Stomach smooth muscle (tissue), 2 donors: ENCODE data around the gene GCAT.

Experiments used
- H3K27ac ChIP-seq: one replicate; pipeline ENCODE4 v1.7.0; 2013; ENCODE audit warnings: mild to moderate bottlenecking, low read length, inconsistent platforms
- H3K27me3 ChIP-seq, 2 donors: one replicate each; pipeline ENCODE4 v1.7.0; 2013; ENCODE audit warnings: low read length in 2 of 2; ENCODE audit not compliant: insufficient read depth in 2 of 2, control insufficient read depth in 1 of 2
- H3K36me3 ChIP-seq, 2 donors: one replicate each; pipeline ENCODE4 v1.7.0; 2013; ENCODE audit warnings: low read length in 2 of 2; ENCODE audit not compliant: control insufficient read depth in 2 of 2, insufficient read depth in 2 of 2
- H3K4me1 ChIP-seq: one replicate; pipeline ENCODE4 v1.7.0; 2013; ENCODE audit warnings: low read length; ENCODE audit not compliant: control insufficient read depth, insufficient read depth
- H3K4me3 ChIP-seq, 2 donors: one replicate each; pipeline ENCODE4 v1.7.0; 2013; ENCODE audit warnings: low read length in 2 of 2
- H3K9ac ChIP-seq, 2 donors: one replicate each; pipeline ENCODE4 v1.7.0; 2013; ENCODE audit warnings: low read length in 2 of 2, mild to moderate bottlenecking in 1 of 2
- H3K9me3 ChIP-seq, 2 donors: one replicate each; pipeline ENCODE4 v1.7.0; 2013; ENCODE audit warnings: low read length in 2 of 2; ENCODE audit not compliant: control insufficient read depth in 2 of 2
- donor health status: healthy.
- donor health status: Pancreatic carcinoma.

The GCAT gene

DNA sequence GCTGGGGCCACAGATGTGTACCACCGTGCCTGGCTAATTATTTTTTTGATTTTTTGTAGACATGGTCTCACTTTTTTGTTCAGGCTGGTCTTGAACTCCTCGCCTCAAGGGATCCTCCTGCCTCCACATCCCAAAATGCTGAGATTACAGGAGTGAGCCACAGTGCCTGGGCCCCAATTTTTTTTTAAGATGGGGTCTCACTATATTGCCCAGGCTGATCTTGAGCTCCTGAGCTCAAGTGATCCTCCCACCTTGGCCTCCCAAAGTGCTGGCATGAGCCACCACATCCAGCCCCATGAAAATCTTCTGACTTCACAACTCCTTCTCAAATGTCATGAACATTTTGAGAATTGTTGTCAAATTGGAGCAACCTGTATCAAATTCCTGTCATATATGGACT lies 38.7 kb downstream of the GCAT start:
- no peaks in the 10 kb centered on the region for H3K9me3 ChIP-seq
- H3K9ac ChIP-seq, result no peak overlapping the region
- H3K27ac ChIP-seq, result no peak overlapping the region
- peaks cover 4 to 7% of the 10 kb centered on the region in 2 donors for H3K36me3 ChIP-seq
- H3K4me3 ChIP-seq, result no peak overlapping the region
- H3K27me3 ChIP-seq, result no peaks in the 10 kb centered on the region
- peaks cover 27% of the 10 kb centered on the region for H3K4me1 ChIP-seq

DNA sequence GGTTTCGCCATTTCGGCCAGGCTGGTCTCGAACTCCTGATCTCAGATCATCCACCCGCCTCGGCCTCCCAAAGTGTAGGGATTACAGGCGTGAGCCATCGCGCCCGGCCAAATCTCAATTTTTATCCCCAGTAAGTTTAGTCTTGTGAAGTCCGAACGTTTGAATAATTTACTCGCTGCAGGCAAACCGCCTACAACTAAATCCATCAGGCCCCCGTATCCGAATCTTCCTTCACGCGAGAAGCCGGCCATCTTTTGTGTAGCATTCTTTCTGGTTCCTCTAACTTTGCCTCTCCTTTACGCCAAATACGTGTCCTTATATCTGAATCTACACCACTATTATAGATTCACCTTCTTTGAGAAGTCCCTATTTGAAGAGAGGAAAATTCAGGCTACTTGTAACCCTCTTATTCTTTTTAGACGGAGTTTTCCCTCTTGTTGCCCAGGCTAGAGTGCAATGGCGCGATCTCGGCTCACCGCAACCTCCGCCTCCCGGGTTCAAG lies 40.9 kb downstream of the GCAT start:
- Histone ChIP-seq H3K27me3 (no peaks in the 10 kb centered on the region), H3K9ac (peak overlapping the region; percentile 89 to 97), H3K9me3 (no peaks in the 10 kb centered on the region), H3K4me1 (peaks cover 24% of the 10 kb centered on the region), H3K36me3 (peaks cover 15 to 18% of the 10 kb centered on the region in 2 donors), H3K4me3 (peak overlapping the region; percentile 99), H3K27ac (peak overlapping the region; percentile 82)

GRCh38 chr22:37849089-37849751 lies 41.5 kb downstream of the GCAT start, which contains the start of gene EIF3L:
Gene EIF3L (plus strand): TSS chr22:37849419. CDS start chr22:37849450, 31 bp downstream.
- peak within 1 kb of the TSS; percentile 89 to 97 for H3K9ac ChIP-seq
- H3K27ac ChIP-seq, result peak within 1 kb of the TSS; percentile 82
- H3K9me3 ChIP-seq, result no peaks in the 10 kb centered on the region
- H3K27me3 ChIP-seq, result no peaks in the 10 kb centered on the region
- H3K36me3 ChIP-seq, result peaks cover 17 to 18% of the 10 kb centered on the region in 2 donors
- peak within 1 kb of the TSS; percentile 99 for H3K4me3 ChIP-seq
- peaks cover 26% of the 10 kb centered on the region for H3K4me1 ChIP-seq

GRCh38 chr22:37850801-37851200 lies 43.1 kb downstream of the GCAT start:
- Histone ChIP-seq H3K36me3 (peaks cover 18 to 19% of the 10 kb centered on the region in 2 donors), H3K27ac (no peak overlapping the region), H3K9ac (peak overlapping the region in 1 of 2 donors; percentile 12), H3K9me3 (no peaks in the 10 kb centered on the region), H3K27me3 (no peaks in the 10 kb centered on the region), H3K4me3 (no peak overlapping the region), H3K4me1 (peaks cover 39% of the 10 kb centered on the region)

GRCh38 chr22:37852418-37852817 lies 44.7 kb downstream of the GCAT start:
- Histone ChIP-seq H3K9me3 (no peaks in the 10 kb centered on the region), H3K4me3 (no peak overlapping the region), H3K36me3 (peaks cover 18 to 21% of the 10 kb centered on the region in 2 donors), H3K27me3 (no peaks in the 10 kb centered on the region), H3K9ac (no peak overlapping the region), H3K27ac (no peak overlapping the region), H3K4me1 (peaks cover 39% of the 10 kb centered on the region)

- H3K27me3 ChIP-seq, result no peaks in the 10 kb centered on the region
- H3K36me3 ChIP-seq, result peaks cover 27 to 32% of the 10 kb centered on the region in 2 donors
- H3K4me1 ChIP-seq, result peaks cover 31% of the 10 kb centered on the region
- no peak overlapping the region for H3K9ac ChIP-seq
- H3K27ac ChIP-seq, result peak overlapping the region; percentile 69
- peak overlapping the region in 1 of 2 donors; percentile 3 for H3K4me3 ChIP-seq
- no peaks in the 10 kb centered on the region for H3K9me3 ChIP-seq
Measured at GRCh38 chr22:37854946-37855345, 47.2 kb downstream of the GCAT start.

DNA sequence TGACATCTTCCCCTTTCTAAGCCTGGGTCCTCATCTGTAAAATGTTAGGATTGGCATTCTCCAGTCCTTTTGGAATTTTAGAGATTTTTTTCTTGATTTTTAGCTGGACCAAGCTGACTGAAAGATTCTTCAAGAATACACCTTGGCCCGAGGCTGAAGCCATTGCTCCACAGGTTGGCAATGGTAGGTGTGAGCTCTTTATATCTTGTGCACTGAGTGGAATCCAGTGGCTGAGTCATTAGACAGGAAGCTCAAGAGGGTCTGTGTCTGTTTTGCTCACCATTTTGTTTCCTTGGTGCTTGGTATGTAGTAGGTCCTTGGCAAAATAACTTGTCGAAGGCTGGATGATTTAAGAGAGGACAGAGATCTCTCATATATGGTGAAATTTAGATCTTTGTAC lies 47.7 kb downstream of the GCAT start:
- Histone ChIP-seq H3K27ac (peak overlapping the region; percentile 69), H3K4me1 (peaks cover 26% of the 10 kb centered on the region), H3K9me3 (no peaks in the 10 kb centered on the region), H3K9ac (no peak overlapping the region), H3K36me3 (peaks cover 30 to 32% of the 10 kb centered on the region in 2 donors), H3K4me3 (no peak overlapping the region), H3K27me3 (no peaks in the 10 kb centered on the region)

DNA sequence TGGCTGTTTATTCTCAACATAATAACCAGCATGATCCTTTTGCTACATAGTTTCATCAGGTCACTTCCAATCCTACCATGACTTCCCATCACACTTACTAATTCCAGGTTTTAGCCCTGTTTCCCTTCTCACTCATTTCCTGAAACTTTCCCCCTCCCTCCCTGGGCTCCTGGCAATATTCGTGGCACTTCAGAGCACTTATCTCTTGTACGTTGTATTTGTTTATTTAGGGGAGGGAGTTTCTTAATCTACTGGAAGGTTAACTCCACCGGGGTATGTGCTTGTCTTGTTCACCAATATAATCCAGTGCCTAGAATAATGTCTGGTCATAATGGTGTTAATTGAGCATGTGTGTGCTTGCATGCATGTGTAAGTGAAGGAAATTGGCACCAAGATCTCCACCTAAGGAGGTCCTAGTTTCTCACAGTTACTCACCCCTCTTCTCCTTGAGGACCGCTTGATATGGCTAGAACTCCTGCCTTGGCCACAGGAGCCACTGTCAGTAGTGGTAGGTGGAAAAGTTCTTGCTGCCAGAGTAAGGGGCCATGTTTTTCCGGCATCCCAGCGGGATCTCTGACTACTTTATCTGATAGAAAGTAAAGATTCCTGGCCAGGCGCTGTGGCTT lies 53.2 kb downstream of the GCAT start:
- Histone ChIP-seq H3K36me3 (peaks cover 32 to 38% of the 10 kb centered on the region in 2 donors), H3K27me3 (no peaks in the 10 kb centered on the region), H3K27ac (no peak overlapping the region), H3K9ac (no peak overlapping the region), H3K9me3 (no peaks in the 10 kb centered on the region), H3K4me1 (peaks cover 13% of the 10 kb centered on the region), H3K4me3 (no peak overlapping the region)

- no peaks in the 10 kb centered on the region for H3K27me3 ChIP-seq
- peak overlapping the region; percentile 73 for H3K27ac ChIP-seq
- H3K36me3 ChIP-seq, result peaks cover 35 to 42% of the 10 kb centered on the region in 2 donors
- peak overlapping the region in 1 of 2 donors; percentile 36 for H3K9ac ChIP-seq
- H3K4me1 ChIP-seq, result peaks cover 13% of the 10 kb centered on the region
- no peak overlapping the region for H3K4me3 ChIP-seq
- H3K9me3 ChIP-seq, result no peaks in the 10 kb centered on the region
Measured at GRCh38 chr22:37862570-37863325, 55.0 kb downstream of the GCAT start.

- Histone ChIP-seq H3K36me3 (peaks cover 35 to 46% of the 10 kb centered on the region in 2 donors), H3K9me3 (no peaks in the 10 kb centered on the region), H3K27ac (no peak overlapping the region), H3K9ac (peak overlapping the region in 1 of 2 donors; percentile 29), H3K4me3 (no peak overlapping the region), H3K4me1 (peaks cover 13% of the 10 kb centered on the region), H3K27me3 (no peaks in the 10 kb centered on the region)
Measured at GRCh38 chr22:37865510-37865909, 57.8 kb downstream of the GCAT start.
